AG04450 (cell line): Measurements from ENCODE around the gene CEP162. TPM values are rescaled to one million over a fixed set of nuclear protein-coding genes. Genes with fewer than 3 reads are reported as not detected.
A peak's percentile ranks its signal among the peaks of the same experiment; 100 is the strongest.
"Not testable (repeated sequence)": the region's sequence is repeated elsewhere in the genome, so short reads cannot be mapped to it uniquely, and the experiment has no call there.

ENCODE experiments used
- CTCF ChIA-PET: fragments of 300-600, 350-600 bp; formaldehyde crosslinking; extraction: SDS; loops from one replicate; lab custom pipeline; 2022; ENCODE audit warnings: antibody characterized with exemption, inconsistent platforms; lab: Charles Lee
- POLR2A ChIA-PET: fragments of 350-600 bp; formaldehyde crosslinking; extraction: SDS; loops from one replicate; lab custom pipeline; 2021; ENCODE audit warnings: antibody characterized with exemption, inconsistent platforms; lab: Yijun Ruan, JAX
- DNase-seq: peaks from one replicate; pipeline ENCODE4 v3.0.0-alpha.2; 2011; ENCODE audit warnings: low read depth, low spot score
- H3K27ac ChIP-seq: one replicate; pipeline ENCODE4 v1.5.1; 2012; ENCODE audit warnings: low read depth, low read length, control low read depth
- H3K27me3 ChIP-seq: one replicate; pipeline ENCODE4 v1.6.0; 2012; ENCODE audit warnings: low read length; ENCODE audit not compliant: control insufficient read depth, insufficient read depth
- H3K4me3 ChIP-seq: 2 replicates; pipeline ENCODE4 v1.5.1; 2011; ENCODE audit warnings: mild to moderate bottlenecking, low read depth, low read length, control low read depth
- H3K9me3 ChIP-seq: 2 replicates; pipeline ENCODE4 v1.5.1; 2012; ENCODE audit warnings: low read length; ENCODE audit not compliant: control insufficient read depth, insufficient read depth
- CTCF ChIP-seq: IDR thresholded peaks from 2 replicates; pipeline ENCODE4 v1.5.1; 2011; ENCODE audit warnings: low read depth, low read length, control low read depth, inconsistent platforms
- polyA plus RNA-seq: library from polyadenylated mRNA; depleted of rRNA; stranded (reverse); fragments of >200 nt; gene quantifications from 2 replicates; pipeline ENCODE4 v1.2.3, GENCODE V29; 2011

Gene CEP162
- polyA plus RNA-seq, 1 experiment = 5.3 TPM

- ChIA-PET CTCF (interaction anchor here (0.6 to 4.2 kb wide), 23 partner anchors 13 to 1095 kb away, joined by 3 to 37 read pairs (median 4); partner anchors contain the start of gene CYB5R4), POLR2A (interaction anchor here (1.0 kb wide), 1 partner anchor 91 kb away, joined by 3 read pairs; no protein-coding TSS in a partner anchor)
- Histone ChIP-seq H3K9me3 (no peaks in the 10 kb centered on the region), H3K4me3 (peak overlapping the region; percentile 96), H3K27me3 (no peaks in the 10 kb centered on the region), H3K27ac (no peak overlapping the region)
- TF ChIP-seq CTCF = no peak
- DNase-seq = no peak
Observed at GRCh38 chr6:84228198-84228543, 728 bp upstream of the CEP162 start.

DNA sequence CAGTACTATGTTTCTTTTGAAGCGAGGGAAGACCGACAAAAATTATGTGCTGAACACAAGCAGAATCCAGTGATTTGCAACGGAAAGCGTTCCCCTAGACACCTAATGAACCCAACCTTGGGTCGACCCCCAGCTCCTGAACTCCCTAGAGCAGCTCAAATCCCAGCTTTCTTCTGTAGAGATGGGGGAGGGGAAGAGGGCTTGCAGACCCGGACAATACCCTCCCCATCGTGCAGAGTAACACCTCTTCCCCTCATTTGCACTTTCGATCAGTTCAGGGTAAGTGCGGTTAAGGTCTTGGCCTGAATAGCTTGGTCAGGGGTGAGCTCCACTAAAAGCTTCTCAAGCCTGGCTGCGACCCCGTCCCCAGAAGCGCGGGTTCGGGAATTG, 404 bp downstream of the CEP162 start:
- ChIA-PET POLR2A (no interaction called here), CTCF (interaction anchor here (0.9 to 4.2 kb wide), 12 partner anchors 10 to 1096 kb away, joined by 3 to 37 read pairs (median 4); partner anchors contain the start of gene CYB5R4)
- Histone ChIP-seq H3K27ac (no peak overlapping the region), H3K4me3 (peak overlapping the region; percentile 96), H3K9me3 (no peaks in the 10 kb centered on the region), H3K27me3 (no peaks in the 10 kb centered on the region)
- no peak for DNase-seq
- no peak for TF ChIP-seq CTCF

DNA sequence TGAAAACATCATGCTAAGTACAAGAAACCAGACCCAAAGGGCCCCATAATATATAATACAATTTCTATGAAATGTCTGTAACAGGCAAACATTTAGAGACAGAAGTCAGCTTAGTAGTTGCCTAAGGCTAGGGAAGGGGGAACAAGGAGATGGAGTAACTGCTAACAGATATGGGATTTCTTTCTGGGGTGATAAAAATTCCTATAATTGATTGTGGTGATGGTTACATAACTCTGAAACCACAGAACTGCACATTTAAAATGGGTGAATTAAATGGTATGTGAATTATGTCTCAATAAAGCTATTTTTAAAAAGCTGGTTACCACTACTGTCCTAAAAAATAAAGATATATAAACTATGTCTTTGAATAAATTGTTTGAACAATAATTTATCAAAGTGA, 3.2 kb downstream of the CEP162 start:
- no peaks in the 10 kb centered on the region for H3K9me3 ChIP-seq
- ChIA-PET POLR2A (no interaction called here), CTCF (interaction anchor here (0.7 to 2.6 kb wide), 3 partner anchors 9 to 609 kb away, joined by 3 to 12 read pairs (median 5); no protein-coding TSS in a partner anchor)
- H3K27me3 ChIP-seq = no peaks in the 10 kb centered on the region
- no peak overlapping the region for H3K4me3 ChIP-seq
- no peak for DNase-seq
- H3K27ac ChIP-seq = no peak overlapping the region
- TF ChIP-seq CTCF = no peak

DNA sequence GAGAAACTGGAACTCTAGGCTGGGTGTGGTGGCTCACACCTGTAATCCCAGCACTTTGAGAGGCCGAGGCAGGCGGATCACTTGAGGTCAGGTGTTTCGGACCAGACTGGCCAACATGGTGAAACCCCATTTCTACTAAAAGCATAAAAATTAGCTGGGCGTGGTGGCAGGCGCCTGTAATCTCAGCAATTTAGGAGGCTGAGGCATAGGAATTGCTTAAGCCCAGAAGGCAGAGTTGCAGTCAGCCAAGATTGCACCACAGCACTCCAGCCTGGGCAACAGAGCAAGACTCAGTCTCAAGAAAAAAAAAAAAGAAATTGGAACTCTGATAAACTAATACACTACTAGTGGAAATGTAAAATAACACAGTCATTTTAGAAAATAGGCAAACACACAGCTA, 3.8 kb downstream of the CEP162 start:
- H3K27me3 ChIP-seq, H3K4me3 ChIP-seq, H3K9me3 ChIP-seq, POLR2A ChIA-PET, H3K27ac ChIP-seq, DNase-seq: not testable (repeated sequence)
- CTCF ChIA-PET = interaction anchor here (1.4 to 2.6 kb wide), 2 partner anchors 340 to 608 kb away, joined by 5 to 12 read pairs; no protein-coding TSS in a partner anchor

- H3K27me3 ChIP-seq = no peaks in the 10 kb centered on the region
- no peak overlapping the region for H3K27ac ChIP-seq
- H3K9me3 ChIP-seq = no peaks in the 10 kb centered on the region
- H3K4me3 ChIP-seq = no peak overlapping the region
- ChIA-PET CTCF (interaction anchor here (0.7 to 4.5 kb wide), 7 partner anchors 8 to 607 kb away, joined by 3 to 108 read pairs (median 4); no protein-coding TSS in a partner anchor), POLR2A (interaction anchor here (0.7 kb wide), 1 partner anchor 608 kb away, joined by 3 read pairs; no protein-coding TSS in a partner anchor)
- DNase-seq = no peak
- TF ChIP-seq CTCF = no peak
Observed at GRCh38 chr6:84222426-84222825, 5.0 kb downstream of the CEP162 start.
